Glutamatergic neuron (in vitro differentiated cells): ENCODE measurements around the gene CREB3L4. TPM values are rescaled to one million over a fixed set of nuclear protein-coding genes. Genes with fewer than 3 reads are reported as not detected.

Experiments used
- DNase-seq: peaks from one replicate; pipeline ENCODE4 v3.0.0; 2022
- H3K27ac Mint-ChIP-seq: one replicate; pipeline ENCODE4 v1.8.0; 2020; ENCODE audit warnings: mild to moderate bottlenecking, mixed read lengths, inconsistent platforms; ENCODE audit not compliant: unreplicated experiment
- H3K27me3 Mint-ChIP-seq: one replicate; pipeline ENCODE4 v1.8.0; 2020; ENCODE audit warnings: mild to moderate bottlenecking, moderate library complexity, mixed read lengths, inconsistent platforms; ENCODE audit not compliant: unreplicated experiment
- H3K36me3 Mint-ChIP-seq: one replicate; pipeline ENCODE4 v1.8.0; 2020; ENCODE audit warnings: mild to moderate bottlenecking, mixed read lengths, inconsistent platforms; ENCODE audit not compliant: unreplicated experiment
- H3K4me1 Mint-ChIP-seq: one replicate; pipeline ENCODE4 v1.8.0; 2020; ENCODE audit warnings: mild to moderate bottlenecking, low read depth, mixed read lengths, inconsistent platforms; ENCODE audit not compliant: unreplicated experiment
- H3K4me3 Mint-ChIP-seq: one replicate; pipeline ENCODE4 v1.8.0; 2020; ENCODE audit warnings: mild to moderate bottlenecking, mixed read lengths, inconsistent platforms; ENCODE audit not compliant: unreplicated experiment
- H3K9me3 Mint-ChIP-seq: one replicate; pipeline ENCODE4 v1.8.0; 2020; ENCODE audit warnings: mild to moderate bottlenecking, moderate library complexity, mixed read lengths, inconsistent platforms; ENCODE audit not compliant: unreplicated experiment
- CTCF ChIP-seq: fragments of 200-600 bp; sonication (generic); IDR thresholded peaks from one replicate; pipeline ENCODE4 v1.5.0; 2021; ENCODE audit not compliant: partially characterized antibody, unreplicated experiment
- total RNA-seq: library from RNA; stranded (reverse); fragmentation: NEBNext Ultra II Directional; extraction: Animal tissue kit (Norgen Biotek cat#: 25700); gene quantifications from one replicate; pipeline ENCODE4 v1.2.1, GENCODE V29; 2021; ENCODE audit not compliant: unreplicated experiment

CREB3L4 gene
- total RNA-seq, 1 donor from 2014 or later = 14.3 TPM

- Mint-ChIP-seq H3K27ac (peak overlapping the region; percentile 52), H3K36me3 (no peaks in the 10 kb centered on the region), H3K4me1 (peaks cover 3% of the 10 kb centered on the region), H3K9me3 (peaks cover 2% of the 10 kb centered on the region), H3K4me3 (no peak overlapping the region), H3K27me3 (peaks cover 3% of the 10 kb centered on the region)
- no peak for DNase-seq
- no peak for TF ChIP-seq CTCF
Measured at GRCh38 chr1:153928791-153929341, 38.8 kb upstream of the CREB3L4 start.

GRCh38 chr1:153929426-153929825 lies 38.3 kb upstream of the CREB3L4 start:
- Mint-ChIP-seq H3K27me3 (peaks cover 3% of the 10 kb centered on the region), H3K27ac (no peak overlapping the region)

GRCh38 chr1:153929981-153930948 lies 37.4 kb upstream of the CREB3L4 start:
- DNase-seq = no peak
- peaks cover 4% of the 10 kb centered on the region for H3K9me3 Mint-ChIP-seq
- no peak overlapping the region for H3K4me3 Mint-ChIP-seq
- no peak for TF ChIP-seq CTCF
- no peaks in the 10 kb centered on the region for H3K36me3 Mint-ChIP-seq
- peaks cover 5% of the 10 kb centered on the region for H3K27me3 Mint-ChIP-seq
- no peak overlapping the region for H3K27ac Mint-ChIP-seq
- peaks cover 3% of the 10 kb centered on the region for H3K4me1 Mint-ChIP-seq

More at GRCh38 chr1:153929426-153929825, 38.3 kb upstream of the CREB3L4 start:
- DNase-seq = no peak
- peaks cover 2% of the 10 kb centered on the region for H3K9me3 Mint-ChIP-seq
- TF ChIP-seq CTCF = no peak
- peaks cover 3% of the 10 kb centered on the region for H3K4me1 Mint-ChIP-seq
- H3K36me3 Mint-ChIP-seq = no peaks in the 10 kb centered on the region
- no peak overlapping the region for H3K4me3 Mint-ChIP-seq

- Mint-ChIP-seq H3K27ac (no peak overlapping the region), H3K4me3 (no peak overlapping the region), H3K36me3 (no peaks in the 10 kb centered on the region), H3K27me3 (peaks cover 5% of the 10 kb centered on the region), H3K9me3 (peaks cover 4% of the 10 kb centered on the region), H3K4me1 (peaks cover 3% of the 10 kb centered on the region)
- no peak for TF ChIP-seq CTCF
- no peak for DNase-seq
Measured at GRCh38 chr1:153932156-153933131, 35.3 kb upstream of the CREB3L4 start.
